Measurements from ENCODE around the gene HNRNPUL1. TPM values are rescaled to one million over a fixed set of nuclear protein-coding genes. Genes with fewer than 3 reads are reported as not detected.
"Not testable (repeated sequence)": the region's sequence is repeated elsewhere in the genome, so short reads cannot be mapped to it uniquely, and the experiment has no call there.

The HNRNPUL1 gene
- polyA plus RNA-seq, 4 donors: 76.3 to 139 (median 99.1) TPM

DNA sequence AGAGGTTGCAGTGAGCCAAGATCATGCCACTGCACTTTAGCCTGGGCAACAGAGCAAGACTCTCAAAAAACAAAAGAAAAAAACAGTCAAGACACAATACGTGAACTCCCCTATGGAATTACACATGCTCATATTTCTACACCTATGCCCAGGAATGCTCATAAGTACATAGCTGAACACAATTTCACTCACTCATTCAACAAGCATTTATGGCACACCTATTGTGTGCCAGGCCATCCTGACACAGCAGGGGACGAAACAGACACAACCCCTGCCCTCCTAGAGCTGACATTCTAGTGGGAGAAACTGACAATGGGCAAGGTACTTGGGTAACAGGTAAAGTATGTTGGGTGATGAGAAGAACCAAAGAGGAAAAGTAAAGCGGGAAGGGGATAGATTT, 35.7 kb upstream of the HNRNPUL1 start:
- Histone ChIP-seq H3K27ac (ENCODE audit: low read depth in 1 of 3, low read length in 2 of 3) (no peak overlapping the region), H3K27me3 (ENCODE audit: control insufficient read depth in 3 of 3, insufficient read depth in 3 of 3, low read length in 3 of 3) (no peaks in the 10 kb centered on the region), H3K4me1 (ENCODE audit: control insufficient read depth in 3 of 3, insufficient read depth in 2 of 3, low read depth in 1 of 3, low read length in 2 of 3) (peaks cover 0 to 16% (median 0%) of the 10 kb centered on the region in 3 donors), H3K4me3 (ENCODE audit: low read depth in 1 of 3, low read length in 3 of 3) (no peak overlapping the region), H3K9me3 (ENCODE audit: control insufficient read depth in 2 of 2, insufficient read depth in 1 of 2, low read depth in 1 of 2, low read length in 1 of 2) (no peaks in the 10 kb centered on the region), H3K36me3 (ENCODE audit: control insufficient read depth in 3 of 3, insufficient read depth in 2 of 3, low read depth in 1 of 3, low read length in 3 of 3) (peaks cover 0 to 10% (median 0%) of the 10 kb centered on the region in 3 donors)
- no peak for DNase-seq
- 80 to 92% (median 81%) methylated on average over 3 of the region's 3 CpGs for WGBS, 3 donors
- FAIRE-seq: no peak

DNA sequence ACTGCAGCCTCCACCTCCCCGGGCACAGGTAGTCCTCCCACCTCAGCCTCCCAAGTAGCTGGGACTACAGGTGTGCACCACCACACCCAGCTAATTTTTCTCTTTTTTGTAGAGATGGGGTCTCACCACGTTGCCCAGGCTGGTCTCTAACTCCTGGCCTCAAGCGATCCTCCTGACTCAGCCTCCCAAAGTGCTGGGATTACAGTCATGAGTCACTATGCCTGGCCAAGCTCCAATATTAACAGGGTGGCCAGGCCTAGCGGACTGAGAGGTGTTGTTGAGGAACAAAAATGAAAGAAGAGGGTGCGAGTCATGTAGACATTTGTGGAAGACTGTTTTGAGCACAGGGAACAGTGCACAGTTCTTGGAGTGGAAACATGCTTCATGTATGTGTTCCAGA, 34.8 kb upstream of the HNRNPUL1 start:
- DNase-seq; H3K9me3 ChIP-seq (ENCODE audit: control insufficient read depth in 2 of 2, insufficient read depth in 1 of 2, low read depth in 1 of 2, low read length in 1 of 2); H3K27ac ChIP-seq (ENCODE audit: low read depth in 1 of 3, low read length in 2 of 3); H3K27me3 ChIP-seq (ENCODE audit: control insufficient read depth in 3 of 3, insufficient read depth in 3 of 3, low read length in 3 of 3); FAIRE-seq; H3K4me3 ChIP-seq (ENCODE audit: low read depth in 1 of 3, low read length in 3 of 3): not testable (repeated sequence)
- 81 to 90% (median 88%) methylated on average over 5 of the region's 5 CpGs for WGBS, 3 donors
- H3K36me3 ChIP-seq (ENCODE audit: control insufficient read depth in 3 of 3, insufficient read depth in 2 of 3, low read depth in 1 of 3, low read length in 3 of 3): peaks cover 0 to 10% (median 0%) of the 10 kb centered on the region in 3 donors
- peaks cover 0 to 16% (median 0%) of the 10 kb centered on the region in 3 donors for H3K4me1 ChIP-seq (ENCODE audit: control insufficient read depth in 3 of 3, insufficient read depth in 2 of 3, low read depth in 1 of 3, low read length in 2 of 3)

GRCh38 chr19:41230067-41230857, 33.9 kb upstream of the HNRNPUL1 start:
- WGBS, 3 donors: 89 to 100% (median 97%) methylated on average over 3 of the region's 3 CpGs
- Histone ChIP-seq H3K36me3 (ENCODE audit: control insufficient read depth in 3 of 3, insufficient read depth in 2 of 3, low read depth in 1 of 3, low read length in 3 of 3) (peaks cover 0 to 13% (median 0%) of the 10 kb centered on the region in 3 donors), H3K27me3 (ENCODE audit: control insufficient read depth in 3 of 3, insufficient read depth in 3 of 3, low read length in 3 of 3) (no peaks in the 10 kb centered on the region), H3K9me3 (ENCODE audit: control insufficient read depth in 2 of 2, insufficient read depth in 1 of 2, low read depth in 1 of 2, low read length in 1 of 2) (no peaks in the 10 kb centered on the region), H3K4me3 (ENCODE audit: low read depth in 1 of 3, low read length in 3 of 3) (no peak overlapping the region), H3K4me1 (ENCODE audit: control insufficient read depth in 3 of 3, insufficient read depth in 2 of 3, low read depth in 1 of 3, low read length in 2 of 3) (peaks cover 0 to 16% (median 0%) of the 10 kb centered on the region in 3 donors), H3K27ac (ENCODE audit: low read depth in 1 of 3, low read length in 2 of 3) (no peak overlapping the region)
- DNase-seq (no peak), FAIRE-seq (no peak)

DNA sequence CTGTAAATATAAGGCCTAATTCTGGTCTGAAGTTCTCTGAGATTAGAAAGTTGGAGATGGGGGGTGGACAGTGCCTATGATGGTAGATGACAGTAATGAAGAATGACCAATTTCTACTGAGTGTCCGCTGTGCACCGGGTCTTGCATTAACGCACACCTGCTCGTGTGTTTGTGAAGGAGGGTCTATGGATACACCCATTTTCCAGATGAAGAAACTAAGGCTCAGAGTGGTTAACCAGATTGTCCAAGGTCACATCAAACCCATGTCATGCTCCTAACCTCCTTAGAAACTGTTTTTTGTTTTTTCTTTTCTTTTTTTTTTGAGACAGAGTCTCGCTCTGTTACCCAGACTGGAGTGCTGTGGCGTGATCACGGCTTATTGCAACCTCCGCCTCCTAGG, 31.5 kb upstream of the HNRNPUL1 start:
- Histone ChIP-seq H3K4me1 (ENCODE audit: control insufficient read depth in 3 of 3, insufficient read depth in 2 of 3, low read depth in 1 of 3, low read length in 2 of 3) (peaks cover 0 to under 1% (median 0%) of the 10 kb centered on the region in 3 donors), H3K27me3 (ENCODE audit: control insufficient read depth in 3 of 3, insufficient read depth in 3 of 3, low read length in 3 of 3) (no peaks in the 10 kb centered on the region), H3K9me3 (ENCODE audit: control insufficient read depth in 2 of 2, insufficient read depth in 1 of 2, low read depth in 1 of 2, low read length in 1 of 2) (no peaks in the 10 kb centered on the region), H3K27ac (ENCODE audit: low read depth in 1 of 3, low read length in 2 of 3) (no peak overlapping the region), H3K36me3 (ENCODE audit: control insufficient read depth in 3 of 3, insufficient read depth in 2 of 3, low read depth in 1 of 3, low read length in 3 of 3) (peaks cover 0 to 13% (median 0%) of the 10 kb centered on the region in 3 donors), H3K4me3 (ENCODE audit: low read depth in 1 of 3, low read length in 3 of 3) (no peak overlapping the region)
- WGBS, 3 donors: 88 to 98% (median 93%) methylated on average over 8 of the region's 8 CpGs
- FAIRE-seq (no peak), DNase-seq (no peak)

- Histone ChIP-seq H3K4me1 (ENCODE audit: control insufficient read depth in 3 of 3, insufficient read depth in 2 of 3, low read depth in 1 of 3, low read length in 2 of 3) (no peaks in the 10 kb centered on the region), H3K9me3 (ENCODE audit: control insufficient read depth in 2 of 2, insufficient read depth in 1 of 2, low read depth in 1 of 2, low read length in 1 of 2) (no peaks in the 10 kb centered on the region), H3K36me3 (ENCODE audit: control insufficient read depth in 3 of 3, insufficient read depth in 2 of 3, low read depth in 1 of 3, low read length in 3 of 3) (peaks cover 0 to 18% (median 0%) of the 10 kb centered on the region in 3 donors), H3K27ac (ENCODE audit: low read depth in 1 of 3, low read length in 2 of 3) (no peak overlapping the region), H3K27me3 (ENCODE audit: control insufficient read depth in 3 of 3, insufficient read depth in 3 of 3, low read length in 3 of 3) (no peaks in the 10 kb centered on the region), H3K4me3 (ENCODE audit: low read depth in 1 of 3, low read length in 3 of 3) (no peak overlapping the region)
- DNase-seq (no peak), FAIRE-seq (no peak)
- 64 to 74% (median 70%) methylated on average over 4 of the region's 4 CpGs for WGBS, 3 donors
Measured at GRCh38 chr19:41233748-41234240, 30.4 kb upstream of the HNRNPUL1 start.

- Histone ChIP-seq H3K9me3 (ENCODE audit: control insufficient read depth in 2 of 2, insufficient read depth in 1 of 2, low read depth in 1 of 2, low read length in 1 of 2) (no peaks in the 10 kb centered on the region), H3K27ac (ENCODE audit: low read depth in 1 of 3, low read length in 2 of 3) (no peak overlapping the region), H3K36me3 (ENCODE audit: control insufficient read depth in 3 of 3, insufficient read depth in 2 of 3, low read depth in 1 of 3, low read length in 3 of 3) (peaks cover 0 to 23% (median 0%) of the 10 kb centered on the region in 3 donors), H3K4me3 (ENCODE audit: low read depth in 1 of 3, low read length in 3 of 3) (no peak overlapping the region), H3K27me3 (ENCODE audit: control insufficient read depth in 3 of 3, insufficient read depth in 3 of 3, low read length in 3 of 3) (no peaks in the 10 kb centered on the region), H3K4me1 (ENCODE audit: control insufficient read depth in 3 of 3, insufficient read depth in 2 of 3, low read depth in 1 of 3, low read length in 2 of 3) (no peaks in the 10 kb centered on the region)
- FAIRE-seq (no peak), DNase-seq (no peak)
- 76 to 82% (median 79%) methylated on average over 8 of the region's 8 CpGs for WGBS, 3 donors
Measured at GRCh38 chr19:41234512-41235168, 29.5 kb upstream of the HNRNPUL1 start.

DNA sequence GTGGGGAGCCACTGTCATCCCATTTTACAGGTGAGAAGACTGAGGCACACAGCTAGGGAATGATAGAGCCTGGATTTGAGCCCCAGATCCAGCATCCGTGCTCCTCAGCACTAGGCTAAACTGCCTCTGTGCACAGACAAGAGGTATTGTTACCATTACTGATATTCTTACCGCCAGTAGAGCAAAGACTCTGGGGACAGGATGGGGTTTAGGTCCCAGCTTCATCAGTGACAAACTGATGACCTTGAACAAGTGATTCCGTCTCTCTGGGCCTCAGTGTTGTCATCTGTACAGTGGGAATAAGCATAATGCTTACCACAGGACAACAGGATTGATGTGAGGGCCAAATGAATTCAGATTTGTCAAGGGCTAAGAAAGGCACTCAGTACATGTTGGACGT, 28.7 kb upstream of the HNRNPUL1 start:
- 69 to 86% (median 70%) methylated on average over 4 of the region's 4 CpGs for WGBS, 3 donors
- no peak for FAIRE-seq
- H3K36me3 ChIP-seq (ENCODE audit: control insufficient read depth in 3 of 3, insufficient read depth in 2 of 3, low read depth in 1 of 3, low read length in 3 of 3): peaks cover 0 to 23% (median 0%) of the 10 kb centered on the region in 3 donors

DNA sequence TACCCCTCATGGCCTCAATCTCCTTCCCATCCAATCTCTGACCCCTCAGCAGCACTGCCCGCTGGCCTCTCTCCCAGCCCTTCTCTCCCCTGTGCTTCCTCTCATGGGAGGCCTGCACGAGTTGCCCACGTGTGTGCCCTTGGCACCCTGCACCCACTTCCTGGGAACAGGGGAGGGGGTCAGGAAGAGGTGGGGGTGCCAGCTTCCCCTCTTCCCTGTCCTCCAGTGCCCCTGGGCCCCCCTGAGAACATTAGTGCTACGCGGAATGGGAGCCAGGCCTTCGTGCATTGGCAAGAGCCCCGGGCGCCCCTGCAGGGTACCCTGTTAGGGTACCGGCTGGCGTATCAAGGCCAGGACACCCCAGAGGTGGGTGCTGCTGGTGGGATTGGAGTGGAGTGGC, 25.9 kb upstream of the HNRNPUL1 start:
- peaks cover 0 to 29% (median 4%) of the 10 kb centered on the region in 3 donors for H3K36me3 ChIP-seq (ENCODE audit: control insufficient read depth in 3 of 3, insufficient read depth in 2 of 3, low read depth in 1 of 3, low read length in 3 of 3)
- no peaks in the 10 kb centered on the region for H3K4me1 ChIP-seq (ENCODE audit: control insufficient read depth in 3 of 3, insufficient read depth in 2 of 3, low read depth in 1 of 3, low read length in 2 of 3)
- no peaks in the 10 kb centered on the region for H3K9me3 ChIP-seq (ENCODE audit: control insufficient read depth in 2 of 2, insufficient read depth in 1 of 2, low read depth in 1 of 2, low read length in 1 of 2)
- H3K4me3 ChIP-seq (ENCODE audit: low read depth in 1 of 3, low read length in 3 of 3): no peak overlapping the region
- no peaks in the 10 kb centered on the region for H3K27me3 ChIP-seq (ENCODE audit: control insufficient read depth in 3 of 3, insufficient read depth in 3 of 3, low read length in 3 of 3)
- no peak for DNase-seq
- WGBS, 3 donors: 86 to 89% (median 88%) methylated on average over 10 of the region's 10 CpGs
- no peak for FAIRE-seq
- H3K27ac ChIP-seq (ENCODE audit: low read depth in 1 of 3, low read length in 2 of 3): no peak overlapping the region

More for the DNA sequence above, 28.7 kb upstream of the HNRNPUL1 start:
- no peak for DNase-seq
- H3K9me3 ChIP-seq (ENCODE audit: control insufficient read depth in 2 of 2, insufficient read depth in 1 of 2, low read depth in 1 of 2, low read length in 1 of 2): no peaks in the 10 kb centered on the region
- H3K4me3 ChIP-seq (ENCODE audit: low read depth in 1 of 3, low read length in 3 of 3): no peak overlapping the region
- no peak overlapping the region for H3K27ac ChIP-seq (ENCODE audit: low read depth in 1 of 3, low read length in 2 of 3)
- H3K27me3 ChIP-seq (ENCODE audit: control insufficient read depth in 3 of 3, insufficient read depth in 3 of 3, low read length in 3 of 3): no peaks in the 10 kb centered on the region
- no peaks in the 10 kb centered on the region for H3K4me1 ChIP-seq (ENCODE audit: control insufficient read depth in 3 of 3, insufficient read depth in 2 of 3, low read depth in 1 of 3, low read length in 2 of 3)
